HL-60/S4 treated with retinoic acid at 250 ng/mL for 4 days and 3 days (cell line): ENCODE measurements around the gene NPFFR1.
"Not testable (repeated sequence)": the region's sequence is repeated elsewhere in the genome, so short reads cannot be mapped to it uniquely, and the experiment has no call there.

Source experiments
- in situ Hi-C: fragments of 300-500 bp; cut with MboI; formaldehyde crosslinking; loops from 2 replicates; pipeline ENCODE4 v1.7.0; 2022; ENCODE audit warnings: low sequenced_read_pairs

Gene NPFFR1

DNA sequence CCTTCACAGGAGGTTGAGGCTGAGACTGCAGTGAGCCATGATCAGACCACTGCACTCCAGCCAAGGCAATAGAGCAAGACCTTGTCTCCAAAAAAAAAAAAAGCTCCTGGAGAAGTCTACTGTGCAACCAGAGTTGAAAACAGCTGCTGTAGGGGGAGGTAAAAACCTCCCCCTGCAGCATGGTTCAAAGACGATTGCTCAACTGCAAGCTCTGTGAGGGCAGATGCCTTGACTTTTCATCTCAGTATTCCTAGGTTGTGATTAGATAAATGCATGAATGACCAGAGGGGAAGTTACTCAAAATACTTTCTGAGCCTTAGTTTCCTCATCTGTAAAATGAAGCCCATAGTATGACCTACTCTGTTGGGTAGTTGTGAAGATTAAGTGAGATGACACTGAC is 25.6 kb downstream of the NPFFR1 start:
- in situ Hi-C loops = no loop called here

DNA sequence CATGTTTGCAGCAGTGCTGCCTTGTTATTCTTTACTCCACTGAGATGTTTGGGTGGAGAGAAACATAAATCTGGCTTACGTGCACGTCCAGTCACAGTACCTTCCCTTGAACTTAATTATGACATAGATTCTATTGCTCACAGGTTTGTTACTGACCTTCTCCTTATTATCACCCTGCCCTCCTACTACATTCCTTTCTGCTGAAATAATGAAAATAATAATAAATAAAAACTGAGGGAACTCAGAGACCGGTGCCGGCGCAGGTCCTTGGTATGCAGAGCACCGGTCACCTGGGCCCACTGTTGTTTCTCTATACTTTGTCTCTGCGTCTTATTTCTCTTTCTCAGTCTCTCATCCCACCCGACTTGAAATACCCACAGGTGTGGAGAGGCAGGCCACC is 26.0 kb downstream of the NPFFR1 start:
- in situ Hi-C loops = not testable (repeated sequence)

DNA sequence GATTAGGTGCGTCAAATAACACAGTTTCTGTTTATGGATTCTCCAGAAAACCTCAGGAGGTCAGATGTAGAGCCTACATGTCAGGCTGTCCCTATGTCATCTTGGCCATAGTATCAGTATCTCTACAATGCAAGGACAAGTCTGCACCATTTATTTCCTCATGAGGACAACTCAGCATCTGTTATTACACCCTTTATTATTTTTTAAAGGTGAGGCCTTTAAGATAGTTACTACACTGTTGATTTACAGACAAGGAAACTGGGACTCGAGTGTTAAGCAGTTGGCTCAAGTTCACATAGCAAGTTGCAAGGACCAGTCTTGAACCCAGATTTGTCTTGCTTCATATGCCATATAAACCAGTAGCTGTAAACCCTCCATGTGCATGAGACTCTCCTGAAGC is 27.3 kb downstream of the NPFFR1 start:
- in situ Hi-C loops = no loop called here

DNA sequence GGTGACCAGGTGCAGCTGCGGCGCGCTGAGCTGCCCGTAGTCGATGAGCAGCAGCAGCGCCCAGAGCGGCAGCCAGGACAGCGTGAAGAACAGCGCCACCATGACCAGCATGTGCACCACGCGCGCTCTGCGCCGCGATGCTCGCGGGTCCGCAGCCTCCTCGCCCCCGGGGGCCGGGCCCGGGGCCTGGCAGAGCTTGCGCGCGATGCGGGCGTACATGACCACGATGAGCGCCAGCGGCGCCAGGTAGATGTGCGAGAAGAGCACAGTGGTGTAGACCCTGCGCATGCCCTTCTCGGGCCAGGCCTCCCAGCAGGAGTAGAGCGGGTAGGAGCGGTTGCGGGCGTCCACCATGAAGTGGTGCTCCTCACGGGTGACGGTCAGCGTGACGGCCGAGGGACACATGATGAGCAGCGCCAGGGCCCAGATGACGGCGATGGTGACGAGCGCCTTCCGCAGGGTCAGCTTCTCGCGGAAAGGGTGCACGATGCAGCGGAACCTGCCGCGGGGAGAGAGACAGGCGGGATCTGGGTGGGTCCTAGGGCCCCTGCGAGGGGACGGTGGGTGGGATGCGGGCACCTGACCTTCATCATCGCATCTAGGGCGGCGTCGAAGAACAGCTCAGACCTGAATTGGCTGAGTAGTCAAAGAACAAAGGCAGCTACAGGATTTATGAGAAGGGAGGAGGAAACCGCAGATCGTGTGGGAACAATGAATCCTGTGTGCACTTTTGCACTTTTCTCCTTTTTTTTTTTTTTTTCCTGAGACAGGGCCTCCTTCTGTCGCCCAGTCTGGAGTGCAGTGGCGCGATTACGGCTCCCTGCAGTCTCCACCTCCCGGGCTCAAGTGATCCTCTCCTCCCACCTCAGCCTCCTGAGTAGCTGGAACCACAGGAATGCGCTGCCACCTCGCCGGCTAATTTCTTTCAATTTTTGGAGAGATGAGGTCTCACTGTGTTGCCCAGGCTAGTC is 28.2 kb downstream of the NPFFR1 start:
- in situ Hi-C loops = no loop called here

DNA sequence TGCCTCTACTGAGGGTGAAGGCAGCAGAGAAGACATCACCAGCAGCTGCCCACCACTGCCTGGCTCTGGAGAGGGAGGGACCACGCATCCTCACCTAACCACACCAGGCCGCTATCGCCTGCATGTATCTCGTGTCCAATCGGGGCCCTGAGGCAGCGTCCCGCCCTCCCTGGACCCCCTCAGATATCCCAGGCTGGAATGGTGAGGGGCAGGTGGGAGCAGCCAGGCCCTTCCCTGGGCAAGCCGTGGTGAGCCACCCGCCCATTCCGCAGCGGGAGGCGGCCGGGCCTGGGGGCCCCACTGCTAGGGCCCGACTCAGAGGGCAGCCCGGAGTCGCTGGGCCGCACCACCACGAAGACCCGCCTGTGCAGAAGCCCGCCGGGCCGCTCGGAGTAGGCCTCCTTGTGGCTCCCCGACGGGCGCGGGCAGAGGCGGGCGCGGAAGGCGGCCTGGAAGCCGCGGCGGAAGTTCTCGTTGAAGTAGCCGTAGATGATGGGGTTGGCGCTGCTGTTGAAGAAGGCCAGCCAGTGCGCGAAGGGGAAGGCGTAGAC is 29.0 kb downstream of the NPFFR1 start:
- in situ Hi-C loops = no loop called here

DNA sequence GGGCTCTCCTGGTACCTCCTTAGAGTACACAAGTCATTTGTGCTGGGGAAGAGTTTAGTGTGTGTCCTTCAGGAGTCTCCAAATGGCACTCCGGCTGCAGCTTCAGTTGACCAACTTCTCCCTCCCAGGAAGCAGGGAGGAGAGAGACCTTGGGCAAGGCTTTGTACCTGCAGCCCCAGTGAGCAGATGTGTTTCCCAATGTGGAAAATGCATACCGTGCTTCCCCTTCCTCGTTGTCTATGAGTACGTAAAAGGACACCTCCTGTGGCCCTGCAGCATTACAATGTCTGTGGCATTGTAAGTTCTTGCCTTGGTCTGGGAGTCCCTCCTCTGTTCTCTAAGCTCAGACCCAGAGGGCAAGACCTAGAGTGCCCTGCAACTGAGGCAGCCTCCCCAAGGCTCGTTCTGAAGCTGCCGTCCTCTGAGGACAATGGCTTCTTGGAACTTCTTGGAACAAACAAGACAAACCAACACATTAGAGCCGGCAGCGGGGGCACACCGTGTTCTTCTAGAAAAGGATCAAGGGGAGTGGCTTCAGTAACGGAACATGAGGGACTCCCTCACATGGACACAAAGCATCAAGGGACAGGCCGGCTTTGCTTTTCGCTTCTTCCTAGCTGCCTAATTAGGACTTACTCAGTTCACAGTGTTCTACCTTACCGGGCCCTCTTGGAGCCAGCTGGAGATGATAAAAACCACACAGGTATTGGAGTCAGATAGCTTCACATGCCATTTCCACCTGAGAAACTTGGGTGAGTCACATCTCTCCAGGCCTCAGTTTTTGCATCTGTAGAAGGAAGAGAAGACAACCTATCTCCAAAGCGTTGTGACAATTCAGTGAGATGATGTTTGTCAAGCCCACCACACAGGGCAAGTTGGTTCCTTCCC is 29.7 kb downstream of the NPFFR1 start:
- in situ Hi-C loops = no loop called here

DNA sequence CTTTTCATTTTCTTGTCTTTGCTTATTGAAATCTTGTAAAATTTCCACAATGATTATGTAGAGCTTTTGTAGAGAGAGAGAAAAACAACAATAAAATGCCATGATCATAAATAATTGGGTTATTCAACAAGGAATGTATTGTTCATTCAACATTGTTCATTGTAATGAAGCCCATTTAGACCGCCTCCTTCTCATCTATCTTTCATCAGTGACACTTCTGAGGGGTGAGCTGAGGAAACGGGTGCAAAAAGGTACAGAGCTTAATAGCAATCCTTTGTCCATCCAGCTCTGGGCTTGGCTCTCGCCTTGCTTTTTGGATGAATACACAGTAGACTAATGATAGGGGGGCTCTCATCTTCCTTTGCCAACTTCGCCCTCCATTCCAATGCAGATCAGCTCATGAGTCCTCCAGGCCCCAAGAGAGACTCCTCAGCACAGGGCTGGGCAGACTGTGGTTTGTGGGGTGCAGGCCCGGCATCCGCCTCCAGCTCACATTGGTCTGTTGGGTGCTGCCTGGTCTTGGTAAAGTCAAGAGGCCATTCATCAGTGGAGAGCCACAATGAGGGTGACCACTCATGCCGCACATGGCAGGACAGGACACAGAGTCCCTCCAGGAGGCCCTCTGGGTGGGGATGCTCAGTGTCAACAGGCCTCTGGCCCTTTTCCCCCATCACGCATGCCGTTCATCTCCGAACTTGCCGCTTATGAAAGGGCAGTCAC is 32.7 kb downstream of the NPFFR1 start:
- in situ Hi-C loops = no loop called here

DNA sequence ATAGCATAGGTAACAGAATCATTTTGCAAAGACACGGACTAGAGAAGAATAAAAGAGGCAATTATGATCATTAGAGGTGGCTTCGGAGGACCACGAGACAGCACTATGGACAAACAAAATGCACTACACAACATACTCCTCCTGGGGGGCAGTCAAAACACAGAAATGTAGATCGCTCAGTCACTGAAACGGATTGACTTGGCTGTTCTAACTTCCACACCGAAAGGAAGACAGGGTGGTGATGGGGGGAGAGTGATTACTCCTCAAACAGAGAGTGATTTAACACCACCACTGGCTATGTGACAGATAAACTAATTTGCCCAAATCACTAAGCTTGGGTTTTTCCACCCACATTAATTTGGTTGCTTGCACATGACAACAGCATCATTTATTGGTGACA is 36.4 kb downstream of the NPFFR1 start:
- in situ Hi-C loops = no loop called here

DNA sequence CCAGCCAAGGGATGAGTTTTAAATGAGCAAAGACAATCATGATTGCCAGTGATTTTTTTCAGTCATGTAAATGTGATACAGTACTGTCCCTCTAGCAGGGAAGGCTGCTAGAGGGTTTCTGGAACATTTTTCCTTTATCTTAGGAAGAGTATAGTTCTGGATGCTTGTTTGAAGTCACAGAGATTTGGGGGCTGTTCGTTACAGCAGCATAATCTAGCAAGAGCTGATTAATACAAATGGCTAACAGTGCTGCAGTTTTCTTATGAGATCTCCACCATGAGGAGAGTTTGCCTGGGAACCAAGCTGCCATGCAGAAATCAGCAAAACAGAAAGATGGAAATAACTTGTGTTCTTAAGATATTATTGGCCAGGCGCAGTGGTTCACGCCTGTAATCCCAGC is 42.7 kb downstream of the NPFFR1 start:
- in situ Hi-C loops = no loop called here

DNA sequence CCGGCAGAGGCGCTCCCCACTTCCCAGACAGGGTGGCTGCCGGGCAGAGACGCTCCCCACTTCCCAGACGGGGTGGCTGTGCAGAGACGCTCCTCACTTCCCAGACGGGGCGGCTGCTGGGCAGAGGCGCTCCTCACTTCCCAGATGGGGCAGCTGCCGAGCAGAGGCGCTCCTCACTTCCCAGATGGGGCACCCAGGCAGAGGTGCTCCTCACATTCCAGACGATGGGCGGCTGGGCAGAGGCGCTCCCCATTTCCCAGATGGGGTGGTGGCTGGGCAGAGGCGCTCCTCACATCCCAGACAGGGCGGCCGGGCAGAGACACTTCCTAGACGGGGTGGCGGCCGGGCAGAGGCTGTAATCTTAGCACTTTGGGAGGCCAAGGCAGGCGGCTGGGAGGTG is 43.8 kb downstream of the NPFFR1 start:
- in situ Hi-C loops = not testable (repeated sequence)

DNA sequence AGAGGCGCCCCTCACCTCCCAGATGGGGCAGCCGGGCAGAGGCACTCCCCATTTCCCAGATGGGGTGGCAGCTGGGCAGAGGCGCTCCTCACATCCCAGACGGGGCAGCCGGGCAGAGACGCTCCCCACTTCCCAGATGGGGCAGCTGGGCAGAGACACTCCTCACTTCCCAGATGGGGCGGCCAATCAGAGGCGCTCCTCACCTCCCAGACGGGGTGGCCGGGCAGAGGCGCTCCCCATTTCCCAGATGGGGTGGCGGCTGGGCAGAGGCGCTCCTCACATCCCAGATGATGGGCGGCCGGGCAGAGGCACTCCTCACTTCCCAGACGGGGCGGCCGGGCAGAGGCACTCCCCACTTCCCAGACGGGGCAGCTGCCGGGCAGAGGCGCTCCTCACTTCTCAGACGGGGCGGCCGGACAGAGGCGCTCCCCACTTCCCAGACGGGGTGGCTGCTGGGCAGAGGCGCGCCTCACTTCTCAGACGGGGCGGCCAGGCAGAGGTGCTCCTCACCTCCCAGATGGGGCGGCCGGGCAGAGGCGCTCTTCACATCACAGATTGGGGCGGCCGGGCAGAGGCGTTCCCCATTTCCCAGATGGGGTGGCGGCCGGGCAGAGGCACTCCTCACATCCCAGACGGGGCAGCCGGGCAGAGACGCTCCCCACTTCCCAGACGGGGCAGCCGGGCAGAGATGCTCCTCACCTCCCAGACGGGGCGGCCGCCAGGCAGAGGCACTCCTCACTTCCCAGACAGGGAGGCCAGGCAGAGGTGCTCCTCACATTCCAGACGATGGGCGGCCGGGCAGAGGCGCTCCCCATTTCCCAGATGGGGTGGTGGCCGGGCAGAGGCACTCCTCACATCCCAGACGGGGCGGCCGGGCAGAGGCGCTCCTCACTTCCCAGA is 44.5 kb downstream of the NPFFR1 start:
- in situ Hi-C loops = not testable (repeated sequence)

DNA sequence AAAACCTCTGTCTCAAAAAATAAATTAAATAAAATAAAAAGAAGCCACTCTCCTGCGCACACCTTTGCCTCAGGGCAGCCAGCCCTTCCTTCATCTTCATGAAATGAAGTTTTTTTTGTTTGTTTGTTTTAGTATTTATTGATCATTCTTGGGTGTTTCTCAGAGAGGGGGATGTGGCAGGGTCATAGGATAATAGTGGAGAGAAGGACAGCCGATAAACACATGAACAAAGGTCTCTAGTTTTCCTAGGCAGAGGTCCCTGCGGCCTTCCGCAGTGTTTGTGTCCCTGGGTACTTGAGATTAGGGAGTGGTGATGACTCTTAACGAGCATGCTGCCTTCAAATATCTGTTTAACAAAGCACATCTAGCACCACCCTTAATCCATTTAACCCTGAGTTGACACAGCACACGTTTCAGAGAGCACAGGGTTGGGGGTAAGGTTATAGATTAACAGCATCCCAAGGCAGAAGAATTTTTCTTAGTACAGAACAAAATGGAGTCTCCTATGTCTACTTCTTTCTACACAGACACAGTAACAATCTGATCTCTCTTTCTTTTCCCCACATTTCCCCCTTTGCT is 45.8 kb downstream of the NPFFR1 start:
- in situ Hi-C loops = not testable (repeated sequence)

DNA sequence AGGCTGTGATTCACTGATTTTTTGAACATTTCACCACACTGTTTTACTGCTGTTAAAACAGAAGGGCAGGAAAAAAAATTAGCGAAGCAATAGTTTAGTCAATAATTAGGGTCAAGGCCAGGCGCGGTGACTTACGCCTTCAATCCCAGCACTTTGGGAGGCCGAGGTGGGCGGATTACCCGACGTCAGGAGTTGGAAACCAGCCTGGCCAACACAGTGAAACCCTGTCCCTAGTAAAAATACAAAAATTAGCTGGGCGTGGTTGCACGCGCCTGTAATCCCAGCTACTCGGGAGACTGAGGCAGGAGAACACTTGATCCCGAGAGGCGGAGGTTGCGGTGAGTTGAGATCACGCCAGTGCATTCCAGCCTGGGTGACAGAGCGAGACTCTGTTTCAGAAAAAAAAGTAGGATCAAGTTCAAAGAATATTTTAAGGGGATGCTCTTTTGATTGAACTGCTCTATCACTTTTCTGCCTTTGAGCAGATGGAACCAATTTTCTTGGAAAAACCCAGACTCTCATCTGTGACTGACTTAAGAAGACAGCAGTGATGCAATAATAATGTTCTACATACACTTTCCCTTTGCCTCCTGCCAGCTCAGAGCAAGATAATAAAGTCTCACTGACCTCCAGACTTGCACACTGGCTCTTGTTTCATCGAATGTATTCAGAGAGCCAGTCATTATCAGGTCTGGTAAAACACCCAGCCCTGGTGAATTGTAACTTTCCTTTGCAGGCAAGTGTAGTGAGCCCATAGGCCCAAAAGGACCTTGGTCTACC is 48.9 kb downstream of the NPFFR1 start:
- in situ Hi-C loops = no loop called here

DNA sequence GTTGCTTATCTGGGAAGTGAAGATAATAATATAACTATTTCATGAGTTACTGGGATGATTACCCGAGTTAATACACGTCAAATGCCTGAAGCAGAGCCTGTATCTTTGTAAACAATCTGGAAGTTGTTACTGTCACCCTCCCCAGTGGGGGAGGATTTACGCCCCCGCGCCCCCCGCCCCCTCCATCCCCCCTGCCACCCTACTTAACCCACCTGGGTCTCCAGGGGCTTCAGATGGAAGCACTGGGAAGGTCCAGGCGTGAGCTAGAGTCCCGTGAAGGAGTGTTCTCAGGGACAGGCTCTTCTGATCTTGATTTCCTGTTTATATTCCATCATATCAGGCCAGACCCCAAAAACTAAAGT is 49.9 kb downstream of the NPFFR1 start:
- in situ Hi-C loops = no loop called here

DNA sequence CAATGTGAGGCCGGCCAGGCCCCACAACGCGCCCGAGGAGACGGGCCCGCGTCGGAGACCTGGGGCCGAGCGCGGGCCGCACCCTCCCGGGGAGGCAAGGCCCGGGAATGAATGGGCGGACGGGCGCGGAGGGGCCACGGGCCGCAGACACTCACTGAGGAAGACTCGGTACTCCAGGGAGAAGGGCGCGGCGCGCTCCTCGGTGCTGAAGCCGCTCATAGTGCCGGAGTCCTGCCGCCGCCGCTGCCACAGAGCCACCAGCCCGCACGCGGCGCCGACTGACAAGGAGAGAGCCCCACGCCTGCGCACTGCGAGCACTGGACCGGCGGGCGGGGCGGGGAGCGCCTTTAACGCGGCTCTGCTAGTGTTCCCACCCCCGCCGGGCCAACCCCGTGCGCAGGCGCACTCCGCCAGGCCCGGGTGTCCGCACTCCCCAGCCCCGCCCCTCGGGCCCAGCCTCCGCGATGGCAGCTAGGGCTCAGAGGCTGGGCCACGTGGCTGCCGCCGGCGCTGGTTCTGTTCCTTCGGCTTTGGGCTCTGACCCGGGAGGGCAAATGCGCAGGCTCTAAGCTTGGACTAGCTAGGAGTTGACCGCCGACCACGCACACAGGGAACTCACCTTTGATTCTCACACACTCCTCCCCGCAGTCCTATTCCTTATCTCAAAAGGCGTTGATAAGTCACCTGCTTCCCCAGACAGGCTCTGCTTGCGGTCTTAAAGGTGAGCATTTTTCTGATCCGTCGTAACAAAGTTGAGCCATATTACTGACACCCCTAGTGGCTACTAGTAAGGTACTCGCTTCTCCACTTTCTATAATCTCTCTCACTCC is 50.5 kb downstream of the NPFFR1 start, which contains the start of gene PPA1:
PPA1 (minus strand) TSS at position 321 of the 830 bp plus-strand sequence; CDS start at position 219, 102 bp downstream.
- in situ Hi-C loops = no loop called here

DNA sequence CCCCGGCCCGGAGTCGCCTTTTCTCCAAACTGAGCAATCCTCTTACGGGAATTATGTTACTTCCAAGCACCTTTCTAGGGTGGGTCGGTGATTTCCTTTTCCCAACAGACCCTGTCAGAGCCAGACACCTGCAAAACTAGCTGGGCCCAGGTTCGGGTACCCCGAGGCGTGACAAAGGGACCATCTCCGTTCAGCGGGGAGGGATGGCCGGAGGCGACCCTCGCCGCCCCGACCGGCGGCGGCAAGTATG is 51.0 kb downstream of the NPFFR1 start:
- in situ Hi-C loops = no loop called here

DNA sequence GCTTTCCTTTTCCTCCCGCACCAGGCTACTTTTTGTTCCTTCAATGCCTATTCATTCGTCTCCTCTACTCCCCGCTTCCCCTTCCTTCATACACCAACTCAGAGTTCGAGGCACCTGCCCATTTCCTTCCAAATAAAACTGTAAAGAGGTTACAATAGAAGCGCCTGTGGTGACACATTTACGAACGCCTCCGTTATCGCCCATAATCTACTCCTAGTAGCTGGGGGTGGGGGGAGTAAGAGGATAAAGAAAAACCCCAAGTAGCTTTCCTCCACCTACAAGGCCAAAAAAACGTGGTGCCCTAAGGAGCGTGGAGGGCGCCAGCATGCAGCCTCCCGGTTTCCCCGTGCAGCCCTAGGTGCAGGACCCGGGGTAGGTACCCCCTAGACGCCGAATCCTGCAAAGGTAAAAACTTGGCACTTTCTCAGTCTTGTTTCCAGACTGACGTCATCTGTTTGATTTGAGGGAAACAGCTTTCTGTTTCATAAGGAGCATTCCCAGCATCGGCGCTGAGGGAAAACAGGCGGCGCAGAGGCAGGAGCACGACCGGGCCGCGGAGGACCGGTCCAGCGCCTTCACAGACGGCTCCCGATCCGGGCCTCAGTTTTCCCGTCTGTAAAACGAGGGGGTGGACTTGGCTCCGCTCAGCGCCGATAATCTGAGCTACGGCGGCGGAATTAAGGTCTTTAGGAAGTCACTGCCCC is 51.5 kb downstream of the NPFFR1 start:
- in situ Hi-C loops = no loop called here
